IMR-90 (cell line): ENCODE data around the gene SNX30. TPM values are rescaled to one million over a fixed set of nuclear protein-coding genes. Genes with fewer than 3 reads are reported as not detected.

Experiments
- ATAC-seq: fragments of 200-7000 bp; cut with Tn5 transposase; 2 replicates; pipeline ENCODE4 v1.9.1; 2020; ENCODE audit warnings: low read depth, mild to moderate bottlenecking, moderate library complexity
- BruUV-seq: library from RNA; stranded (reverse); fragments of 400-500 nt; replicated peaks from 2 replicates; lab custom pipeline; 2021; lab: Mats Ljungman, UMichigan
- CTCF ChIA-PET: fragments of 300-600 bp; formaldehyde crosslinking; extraction: SDS; loops from one replicate; lab custom pipeline; 2021; ENCODE audit warnings: antibody characterized with exemption; lab: Yijun Ruan, JAX
- POLR2A ChIA-PET: fragments of 300-600 bp; sonication (Branson Sonifier 250); formaldehyde crosslinking; loops from one replicate; lab custom pipeline; 2022; ENCODE audit warnings: antibody characterized with exemption; ENCODE audit not compliant: unreplicated experiment; lab: Charles Lee
- DNase-seq: peaks from one replicate; pipeline ENCODE4 v3.0.0; 2013
- H2AFZ ChIP-seq: replicated peaks from 2 replicates; pipeline ENCODE3; 2013; ENCODE audit warnings: low read length, mild to moderate bottlenecking; ENCODE audit not compliant: poor library complexity
- H2AK5ac ChIP-seq: 2 replicates; pipeline ENCODE4 v1.6.1; 2013; ENCODE audit warnings: low read depth, low read length, inconsistent platforms
- H2AK9ac ChIP-seq: replicated peaks from 2 replicates; pipeline ENCODE3; 2013; ENCODE audit warnings: mild to moderate bottlenecking, low read depth, low read length, moderate library complexity; ENCODE audit not compliant: poor library complexity
- H2BK120ac ChIP-seq: 2 replicates; pipeline ENCODE4 v1.6.1; 2013; ENCODE audit warnings: low read depth, low read length, inconsistent platforms
- H2BK15ac ChIP-seq: 3 replicates; pipeline ENCODE4 v1.6.1; 2013; ENCODE audit warnings: low read depth, low read length, inconsistent platforms
- H2BK20ac ChIP-seq: 2 replicates; pipeline ENCODE4 v1.6.1; 2013; ENCODE audit warnings: low read depth, mild to moderate bottlenecking, inconsistent platforms, low read length, moderate library complexity
- H2BK5ac ChIP-seq: 2 replicates; pipeline ENCODE4 v1.6.1; 2013; ENCODE audit warnings: mild to moderate bottlenecking, low read depth, low read length, inconsistent platforms; ENCODE audit not compliant: poor library complexity, severe bottlenecking
- H3K14ac ChIP-seq: replicated peaks from 2 replicates; pipeline ENCODE4 v1.6.1; 2013; ENCODE audit warnings: low read depth, low read length, inconsistent platforms
- H3K18ac ChIP-seq: 2 replicates; pipeline ENCODE4 v1.6.1; 2013; ENCODE audit warnings: low read depth, low read length, control low read depth
- H3K23ac ChIP-seq: 2 replicates; pipeline ENCODE4 v1.6.1; 2013; ENCODE audit warnings: low read depth, low read length, inconsistent platforms
- H3K27ac ChIP-seq: 2 replicates; pipeline ENCODE4 v1.5.1; 2013; ENCODE audit warnings: mild to moderate bottlenecking, control low read depth, low read length; ENCODE audit not compliant: insufficient read depth
- H3K27me3 ChIP-seq: 2 replicates; pipeline ENCODE4 v1.6.1; 2013; ENCODE audit warnings: low read length; ENCODE audit not compliant: control insufficient read depth, insufficient read depth
- H3K36me3 ChIP-seq: 2 replicates; pipeline ENCODE4 v1.6.1; 2013; ENCODE audit warnings: low read length, mixed read lengths; ENCODE audit not compliant: control insufficient read depth, insufficient read depth
- H3K4ac ChIP-seq: 2 replicates; pipeline ENCODE4 v1.6.1; 2013; ENCODE audit warnings: low read depth, low read length, inconsistent platforms
- H3K4me1 ChIP-seq: 2 replicates; pipeline ENCODE4 v1.6.1; 2013; ENCODE audit warnings: low read length, mixed read lengths; ENCODE audit not compliant: control insufficient read depth, insufficient read depth
- H3K4me2 ChIP-seq: 2 replicates; pipeline ENCODE4 v1.6.1; 2013; ENCODE audit warnings: low read depth, mild to moderate bottlenecking, control low read depth, low read length, moderate library complexity
- H3K4me3 ChIP-seq: 2 replicates; pipeline ENCODE4 v1.5.1; 2013; ENCODE audit warnings: low read depth, mild to moderate bottlenecking, control low read depth, low read length, moderate library complexity; ENCODE audit not compliant: insufficient read depth
- H3K56ac ChIP-seq: 2 replicates; pipeline ENCODE4 v1.6.1; 2013; ENCODE audit warnings: low read length, inconsistent platforms; ENCODE audit not compliant: insufficient read depth; ENCODE audit errors: extremely low read depth
- H3K79me1 ChIP-seq, 2 experiments: 2 replicates each; pipeline ENCODE4 v1.6.1; 2013; ENCODE audit warnings: low read length in 2 of 2, inconsistent platforms in 1 of 2, low read depth in 1 of 2
- H3K9ac ChIP-seq: 2 replicates; pipeline ENCODE4 v1.6.1; 2013; ENCODE audit warnings: low read depth, low read length, control low read depth
- H3K9me1 ChIP-seq: 2 replicates; pipeline ENCODE4 v1.6.1; 2013; ENCODE audit warnings: low read length, inconsistent platforms; ENCODE audit not compliant: insufficient read depth
- H3K9me3 ChIP-seq: 2 replicates; pipeline ENCODE4 v1.6.1; 2013; ENCODE audit warnings: low read length; ENCODE audit not compliant: control insufficient read depth, insufficient read depth
- H4K20me1 ChIP-seq: 2 replicates; pipeline ENCODE4 v1.6.1; 2013; ENCODE audit warnings: low read length, inconsistent platforms; ENCODE audit not compliant: insufficient read depth
- H4K5ac ChIP-seq: 2 replicates; pipeline ENCODE4 v1.6.1; 2013; ENCODE audit warnings: mild to moderate bottlenecking, low read depth, low read length, control low read depth
- H4K8ac ChIP-seq, 2 experiments: 2 replicates each; pipeline ENCODE4 v1.6.1; 2013; ENCODE audit warnings: low read depth in 2 of 2, low read length in 2 of 2, control low read depth in 1 of 2, inconsistent platforms in 1 of 2
- H4K91ac ChIP-seq: 2 replicates; pipeline ENCODE4 v1.6.1; 2013; ENCODE audit warnings: low read depth, low read length, inconsistent platforms; ENCODE audit not compliant: insufficient read depth
- BHLHE40 ChIP-seq: fragments of 150-350 bp; IDR thresholded peaks from 2 replicates; pipeline ENCODE4 v1.6.1; 2016; ENCODE audit warnings: mild to moderate bottlenecking, low read depth, low read length
- CEBPB ChIP-seq: IDR thresholded peaks from 2 replicates; pipeline ENCODE4 v1.6.1; 2012; ENCODE audit warnings: low read depth, low read length, improper control_type of control experiment
- CHD1 ChIP-seq: IDR thresholded peaks from 2 replicates; pipeline ENCODE4 v1.6.1; 2012; ENCODE audit warnings: low read depth, low read length, improper control_type of control experiment
- FOS ChIP-seq: fragments of 150-350 bp; IDR thresholded peaks from 2 replicates; pipeline ENCODE4 v1.6.1; 2016; ENCODE audit warnings: low read depth, low read length
- MAFK ChIP-seq: IDR thresholded peaks from 2 replicates; pipeline ENCODE4 v1.6.1; 2012; ENCODE audit warnings: low read depth, low read length, improper control_type of control experiment
- MAZ ChIP-seq: IDR thresholded peaks from 2 replicates; pipeline ENCODE4 v1.6.1; 2012; ENCODE audit warnings: low read depth, mild to moderate bottlenecking, low read length, improper control_type of control experiment, moderate library complexity, borderline replicate concordance
- NFE2L2 ChIP-seq: fragments of 150-350 bp; IDR thresholded peaks from 2 replicates; pipeline ENCODE4 v1.6.1; 2016; ENCODE audit warnings: low read depth, mild to moderate bottlenecking, low read length
- POLR2A ChIP-seq: IDR thresholded peaks from 2 replicates; pipeline ENCODE4 v1.6.1; 2012; ENCODE audit warnings: mild to moderate bottlenecking, low read depth, low read length
- RAD21 ChIP-seq: IDR thresholded peaks from 2 replicates; pipeline ENCODE4 v1.6.1; 2012; ENCODE audit warnings: low read length, improper control_type of control experiment
- RCOR1 ChIP-seq: IDR thresholded peaks from 2 replicates; pipeline ENCODE4 v1.6.1; 2012; ENCODE audit warnings: mild to moderate bottlenecking, low read length, improper control_type of control experiment; ENCODE audit not compliant: insufficient replicate concordance
- RFX5 ChIP-seq: IDR thresholded peaks from 2 replicates; pipeline ENCODE4 v1.8.0; 2012; ENCODE audit warnings: low read depth, mild to moderate bottlenecking, low read length, moderate library complexity
- SMC3 ChIP-seq: fragments of 150-350 bp; IDR thresholded peaks from 2 replicates; pipeline ENCODE4 v1.6.1; 2016; ENCODE audit warnings: low read depth, mild to moderate bottlenecking, antibody characterized with exemption, low read length, moderate library complexity
- WGBS, 2 experiments: methylation state at CpG; one replicate each; pipeline versions ENCODE4 v1.1.5 to v1.1.7; 2013; ENCODE audit warnings: missing lambda C conversion rate in 2 of 2; ENCODE audit not compliant: insufficient read length in 1 of 2; ENCODE audit errors: extremely low coverage in 2 of 2; 5-methylcytosine and 5-hydroxymethylcytosine counted together
- dilution Hi-C: fragments of 300-500 bp; cut with HindIII; formaldehyde crosslinking; loops from one replicate; pipeline ENCODE4 v1.14.3; 2018; ENCODE audit warnings: low sequenced_read_pairs; ENCODE audit not compliant: unreplicated experiment
- in situ Hi-C: fragments of 300-500 bp; cut with MboI; formaldehyde crosslinking; loops from 3 replicates; pipeline ENCODE4 v1.14.3; 2019; ENCODE audit warnings: low sequenced_read_pairs, inconsistent platforms, mixed read lengths
- intact Hi-C: fragments of 100-400 bp; cut with micrococcal nuclease; formaldehyde crosslinking; loops from 2 replicates; pipeline ENCODE4 v1.10.0; 2022
- polyA plus RNA-seq, 3 experiments: library from polyadenylated mRNA; depleted of rRNA; stranded (reverse); fragments of >200 nt; gene quantifications; 2 replicates each; pipeline ENCODE4 v1.2.3, GENCODE V29; 2012; ENCODE audit warnings: low replicate concordance in 1 of 3
- total RNA-seq: library from RNA; depleted of rRNA; stranded (reverse); fragments of >200 nt; gene quantifications from 2 replicates; pipeline ENCODE4 v1.2.3, GENCODE V29; 2012
- TF ChIP-seq, protein P1 (sequence below): conservative IDR thresholded peaks from 2 replicates; pipeline ENCODE4 v1.5.1; 2012; ENCODE audit warnings: mild to moderate bottlenecking, low read depth, low read length, improper control_type of control experiment
- TF ChIP-seq, protein P2 (sequence below): fragments of 150-350 bp; IDR thresholded peaks from 2 replicates; pipeline ENCODE4 v1.6.1; 2016; ENCODE audit warnings: low read depth, mild to moderate bottlenecking, low read length, moderate library complexity, borderline replicate concordance
- TF ChIP-seq, protein P3 (sequence below): fragments of 150-350 bp; IDR thresholded peaks from 2 replicates; pipeline ENCODE4 v1.6.1; 2017; ENCODE audit warnings: mild to moderate bottlenecking, antibody characterized with exemption, low read length, low read depth

SNX30 gene
- total and polyA plus RNA-seq, 2 of the 4 experiments (the other 2 are of a cell fraction) = 8.0 to 18.8 TPM

DNA sequence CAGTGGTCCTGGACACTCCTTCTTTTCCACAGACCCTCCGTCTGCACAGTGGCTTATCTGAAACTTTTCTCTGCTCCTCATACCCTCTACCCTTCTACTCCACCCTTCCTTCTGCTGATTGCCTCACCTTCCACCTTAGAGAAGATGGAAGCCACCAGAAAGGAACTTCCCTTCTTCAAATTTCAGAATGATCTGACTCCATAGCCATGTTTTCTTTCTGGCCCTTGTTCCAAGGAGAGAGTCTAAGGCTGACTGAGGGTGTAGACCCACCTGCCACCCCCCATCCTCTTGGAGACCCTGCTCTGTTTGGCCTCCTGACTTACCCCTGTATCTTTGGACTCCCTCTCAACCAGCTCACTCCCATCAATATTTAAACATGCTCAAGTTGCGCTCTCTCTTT, 7.4 kb downstream of the SNX30 start:
- H3K18ac ChIP-seq = no peak overlapping the region
- H3K56ac ChIP-seq = no peak overlapping the region
- intact Hi-C loops (no loop called here), in situ Hi-C loops (no loop called here), dilution Hi-C loops (no loop called here)
- no peak for ATAC-seq
- H2BK20ac ChIP-seq = no peak overlapping the region
- H3K27me3 ChIP-seq = no peaks in the 10 kb centered on the region
- peaks cover 33 to 82% of the 10 kb centered on the region in 2 experiments for H3K79me1 ChIP-seq
- no peak overlapping the region for H2AFZ ChIP-seq
- H4K8ac ChIP-seq = no peak overlapping the region
- no peak overlapping the region for H4K5ac ChIP-seq
- no peak overlapping the region for H3K4me2 ChIP-seq
- H3K4me3 ChIP-seq = no peak overlapping the region
- H2BK5ac ChIP-seq = no peak overlapping the region
- no peak overlapping the region for H3K27ac ChIP-seq
- CTCF ChIA-PET = no interaction called here
- H2AK9ac ChIP-seq = no peak overlapping the region
- POLR2A ChIA-PET = no interaction called here
- WGBS, 2 experiments = 100% methylated on average over 2 of the region's 2 CpGs; no CpG with 5 or more reads in 1 of the 2 experiments
- DNase-seq = no peak
- H3K9me1 ChIP-seq = peaks cover 39% of the 10 kb centered on the region
- no peak overlapping the region for H2BK15ac ChIP-seq
- TF ChIP-seq FOS = no peak
- no peak for TF ChIP-seq MAZ
- TF ChIP-seq MAFK = no peak
- TF ChIP-seq RCOR1 = no peak
- TF ChIP-seq, protein P1, sequence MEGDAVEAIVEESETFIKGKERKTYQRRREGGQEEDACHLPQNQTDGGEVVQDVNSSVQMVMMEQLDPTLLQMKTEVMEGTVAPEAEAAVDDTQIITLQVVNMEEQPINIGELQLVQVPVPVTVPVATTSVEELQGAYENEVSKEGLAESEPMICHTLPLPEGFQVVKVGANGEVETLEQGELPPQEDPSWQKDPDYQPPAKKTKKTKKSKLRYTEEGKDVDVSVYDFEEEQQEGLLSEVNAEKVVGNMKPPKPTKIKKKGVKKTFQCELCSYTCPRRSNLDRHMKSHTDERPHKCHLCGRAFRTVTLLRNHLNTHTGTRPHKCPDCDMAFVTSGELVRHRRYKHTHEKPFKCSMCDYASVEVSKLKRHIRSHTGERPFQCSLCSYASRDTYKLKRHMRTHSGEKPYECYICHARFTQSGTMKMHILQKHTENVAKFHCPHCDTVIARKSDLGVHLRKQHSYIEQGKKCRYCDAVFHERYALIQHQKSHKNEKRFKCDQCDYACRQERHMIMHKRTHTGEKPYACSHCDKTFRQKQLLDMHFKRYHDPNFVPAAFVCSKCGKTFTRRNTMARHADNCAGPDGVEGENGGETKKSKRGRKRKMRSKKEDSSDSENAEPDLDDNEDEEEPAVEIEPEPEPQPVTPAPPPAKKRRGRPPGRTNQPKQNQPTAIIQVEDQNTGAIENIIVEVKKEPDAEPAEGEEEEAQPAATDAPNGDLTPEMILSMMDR = no peak
- TF ChIP-seq RFX5 = no peak
- TF ChIP-seq SMC3 = no peak
- no peak for TF ChIP-seq POLR2A
- TF ChIP-seq, protein P2, sequence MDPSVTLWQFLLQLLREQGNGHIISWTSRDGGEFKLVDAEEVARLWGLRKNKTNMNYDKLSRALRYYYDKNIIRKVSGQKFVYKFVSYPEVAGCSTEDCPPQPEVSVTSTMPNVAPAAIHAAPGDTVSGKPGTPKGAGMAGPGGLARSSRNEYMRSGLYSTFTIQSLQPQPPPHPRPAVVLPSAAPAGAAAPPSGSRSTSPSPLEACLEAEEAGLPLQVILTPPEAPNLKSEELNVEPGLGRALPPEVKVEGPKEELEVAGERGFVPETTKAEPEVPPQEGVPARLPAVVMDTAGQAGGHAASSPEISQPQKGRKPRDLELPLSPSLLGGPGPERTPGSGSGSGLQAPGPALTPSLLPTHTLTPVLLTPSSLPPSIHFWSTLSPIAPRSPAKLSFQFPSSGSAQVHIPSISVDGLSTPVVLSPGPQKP = no peak
- no peak for TF ChIP-seq CHD1
- TF ChIP-seq CEBPB = no peak
- TF ChIP-seq NFE2L2 = no peak
- no peak for TF ChIP-seq BHLHE40
- TF ChIP-seq, protein P3, sequence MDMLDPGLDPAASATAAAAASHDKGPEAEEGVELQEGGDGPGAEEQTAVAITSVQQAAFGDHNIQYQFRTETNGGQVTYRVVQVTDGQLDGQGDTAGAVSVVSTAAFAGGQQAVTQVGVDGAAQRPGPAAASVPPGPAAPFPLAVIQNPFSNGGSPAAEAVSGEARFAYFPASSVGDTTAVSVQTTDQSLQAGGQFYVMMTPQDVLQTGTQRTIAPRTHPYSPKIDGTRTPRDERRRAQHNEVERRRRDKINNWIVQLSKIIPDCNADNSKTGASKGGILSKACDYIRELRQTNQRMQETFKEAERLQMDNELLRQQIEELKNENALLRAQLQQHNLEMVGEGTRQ = no peak
- no peak for TF ChIP-seq RAD21
- no peak overlapping the region for H3K23ac ChIP-seq
- BruUV-seq = no TSS peak
- H3K9ac ChIP-seq = no peak overlapping the region
- no peak overlapping the region for H4K91ac ChIP-seq
- no peaks in the 10 kb centered on the region for H3K9me3 ChIP-seq
- H3K14ac ChIP-seq = no peak overlapping the region
- H4K20me1 ChIP-seq = peaks cover 39% of the 10 kb centered on the region
- no peak overlapping the region for H2AK5ac ChIP-seq
- no peak overlapping the region for H3K4ac ChIP-seq
- H3K4me1 ChIP-seq = peaks cover 31% of the 10 kb centered on the region
- no peaks in the 10 kb centered on the region for H3K36me3 ChIP-seq
- H2BK120ac ChIP-seq = no peak overlapping the region
